ENCODE measurements around the gene SPA17. TPM values are rescaled to one million over a fixed set of nuclear protein-coding genes. Genes with fewer than 3 reads are reported as not detected.

Gene SPA17
- total and polyA plus RNA-seq, 9 of the 15 experiments (the other 6 are each of a cell fraction or from before 2014, with no cell fraction given) = 6.0 to 19.5 (median 12.6) TPM

DNA sequence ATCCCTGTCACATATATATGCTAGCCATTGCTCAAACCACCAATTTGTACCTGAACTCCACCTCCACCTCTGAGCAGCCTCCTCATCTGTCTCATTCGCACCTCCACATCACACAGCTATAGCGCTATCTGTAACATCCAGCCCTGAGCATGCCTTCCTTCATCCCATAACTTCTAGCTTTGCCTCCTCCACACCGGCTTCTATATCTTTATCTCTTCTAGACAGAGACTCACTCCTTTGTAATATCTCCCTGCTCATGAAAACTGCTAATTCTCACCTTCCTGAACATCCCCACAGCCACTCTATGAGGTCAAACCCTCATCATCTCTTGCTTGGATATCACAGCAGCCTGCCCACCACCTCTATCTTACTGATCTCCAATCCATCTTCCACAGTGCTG, 6.1 kb upstream of the SPA17 start (continued):
- TF ChIP-seq, protein P1, sequence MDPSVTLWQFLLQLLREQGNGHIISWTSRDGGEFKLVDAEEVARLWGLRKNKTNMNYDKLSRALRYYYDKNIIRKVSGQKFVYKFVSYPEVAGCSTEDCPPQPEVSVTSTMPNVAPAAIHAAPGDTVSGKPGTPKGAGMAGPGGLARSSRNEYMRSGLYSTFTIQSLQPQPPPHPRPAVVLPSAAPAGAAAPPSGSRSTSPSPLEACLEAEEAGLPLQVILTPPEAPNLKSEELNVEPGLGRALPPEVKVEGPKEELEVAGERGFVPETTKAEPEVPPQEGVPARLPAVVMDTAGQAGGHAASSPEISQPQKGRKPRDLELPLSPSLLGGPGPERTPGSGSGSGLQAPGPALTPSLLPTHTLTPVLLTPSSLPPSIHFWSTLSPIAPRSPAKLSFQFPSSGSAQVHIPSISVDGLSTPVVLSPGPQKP (CRISPR knock-in tag; IDR thresholded peaks at IDR 0.05) = no peak
- TF ChIP-seq ZNF354B (CRISPR knock-in tag; IDR thresholded peaks at IDR 0.05) (no peak), SMARCC2 (IDR thresholded peaks at IDR 0.05; ENCODE audit: low read depth) (peak; percentile 25; the same call in 1 of the 2 replicates), ZNF41 (CRISPR knock-in tag; conservative IDR thresholded peaks at IDR 0.05) (no peak), NR2C2 (CRISPR knock-in tag; IDR thresholded peaks at IDR 0.05) (no peak), NR2C2 (tag; IDR thresholded peaks at IDR 0.05) (no peak), MTA2 (IDR thresholded peaks at IDR 0.05; ENCODE audit: low read depth) (peak; percentile 88), ZNF77 (CRISPR knock-in tag; IDR thresholded peaks at IDR 0.05) (no peak), NR2F6 (CRISPR knock-in tag; IDR thresholded peaks at IDR 0.05) (no peak), ZNF347 (CRISPR knock-in tag; IDR thresholded peaks at IDR 0.05; ENCODE audit: low read depth) (no peak), HDAC1 (IDR thresholded peaks at IDR 0.05) (peak in 1 of 2 experiments; percentile 85; a peak in 2 of 4 replicates), BRD9 (IDR thresholded peaks at IDR 0.05; ENCODE audit: low read depth, partially characterized antibody) (no peak), SMAD4 (CRISPR knock-in tag; conservative IDR thresholded peaks at IDR 0.05) (peak; percentile 91), MBD2 (IDR thresholded peaks at IDR 0.05; ENCODE audit: borderline replicate concordance, low read depth) (peak; percentile 31; the same call in 1 of the 2 replicates), HLTF (IDR thresholded peaks at IDR 0.05) (peak; percentile 87; the same call in 1 of the 2 replicates)
- TF ChIP-seq, protein P2, sequence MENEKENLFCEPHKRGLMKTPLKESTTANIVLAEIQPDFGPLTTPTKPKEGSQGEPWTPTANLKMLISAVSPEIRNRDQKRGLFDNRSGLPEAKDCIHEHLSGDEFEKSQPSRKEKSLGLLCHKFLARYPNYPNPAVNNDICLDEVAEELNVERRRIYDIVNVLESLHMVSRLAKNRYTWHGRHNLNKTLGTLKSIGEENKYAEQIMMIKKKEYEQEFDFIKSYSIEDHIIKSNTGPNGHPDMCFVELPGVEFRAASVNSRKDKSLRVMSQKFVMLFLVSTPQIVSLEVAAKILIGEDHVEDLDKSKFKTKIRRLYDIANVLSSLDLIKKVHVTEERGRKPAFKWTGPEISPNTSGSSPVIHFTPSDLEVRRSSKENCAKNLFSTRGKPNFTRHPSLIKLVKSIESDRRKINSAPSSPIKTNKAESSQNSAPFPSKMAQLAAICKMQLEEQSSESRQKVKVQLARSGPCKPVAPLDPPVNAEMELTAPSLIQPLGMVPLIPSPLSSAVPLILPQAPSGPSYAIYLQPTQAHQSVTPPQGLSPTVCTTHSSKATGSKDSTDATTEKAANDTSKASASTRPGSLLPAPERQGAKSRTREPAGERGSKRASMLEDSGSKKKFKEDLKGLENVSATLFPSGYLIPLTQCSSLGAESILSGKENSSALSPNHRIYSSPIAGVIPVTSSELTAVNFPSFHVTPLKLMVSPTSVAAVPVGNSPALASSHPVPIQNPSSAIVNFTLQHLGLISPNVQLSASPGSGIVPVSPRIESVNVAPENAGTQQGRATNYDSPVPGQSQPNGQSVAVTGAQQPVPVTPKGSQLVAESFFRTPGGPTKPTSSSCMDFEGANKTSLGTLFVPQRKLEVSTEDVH (IDR thresholded peaks at IDR 0.05; ENCODE audit: low read depth, partially characterized antibody) = no peak
- TF ChIP-seq, protein P3, sequence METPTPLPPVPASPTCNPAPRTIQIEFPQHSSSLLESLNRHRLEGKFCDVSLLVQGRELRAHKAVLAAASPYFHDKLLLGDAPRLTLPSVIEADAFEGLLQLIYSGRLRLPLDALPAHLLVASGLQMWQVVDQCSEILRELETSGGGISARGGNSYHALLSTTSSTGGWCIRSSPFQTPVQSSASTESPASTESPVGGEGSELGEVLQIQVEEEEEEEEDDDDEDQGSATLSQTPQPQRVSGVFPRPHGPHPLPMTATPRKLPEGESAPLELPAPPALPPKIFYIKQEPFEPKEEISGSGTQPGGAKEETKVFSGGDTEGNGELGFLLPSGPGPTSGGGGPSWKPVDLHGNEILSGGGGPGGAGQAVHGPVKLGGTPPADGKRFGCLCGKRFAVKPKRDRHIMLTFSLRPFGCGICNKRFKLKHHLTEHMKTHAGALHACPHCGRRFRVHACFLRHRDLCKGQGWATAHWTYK (CRISPR knock-in tag; IDR thresholded peaks at IDR 0.05) = no peak
- TF ChIP-seq, protein P4, sequence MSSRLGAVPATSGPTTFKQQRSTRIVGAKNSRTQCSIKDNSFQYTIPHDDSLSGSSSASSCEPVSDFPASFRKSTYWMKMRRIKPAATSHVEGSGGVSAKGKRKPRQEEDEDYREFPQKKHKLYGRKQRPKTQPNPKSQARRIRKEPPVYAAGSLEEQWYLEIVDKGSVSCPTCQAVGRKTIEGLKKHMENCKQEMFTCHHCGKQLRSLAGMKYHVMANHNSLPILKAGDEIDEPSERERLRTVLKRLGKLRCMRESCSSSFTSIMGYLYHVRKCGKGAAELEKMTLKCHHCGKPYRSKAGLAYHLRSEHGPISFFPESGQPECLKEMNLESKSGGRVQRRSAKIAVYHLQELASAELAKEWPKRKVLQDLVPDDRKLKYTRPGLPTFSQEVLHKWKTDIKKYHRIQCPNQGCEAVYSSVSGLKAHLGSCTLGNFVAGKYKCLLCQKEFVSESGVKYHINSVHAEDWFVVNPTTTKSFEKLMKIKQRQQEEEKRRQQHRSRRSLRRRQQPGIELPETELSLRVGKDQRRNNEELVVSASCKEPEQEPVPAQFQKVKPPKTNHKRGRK (tag; IDR thresholded peaks at IDR 0.05) = no peak
- TF ChIP-seq, protein P5, sequence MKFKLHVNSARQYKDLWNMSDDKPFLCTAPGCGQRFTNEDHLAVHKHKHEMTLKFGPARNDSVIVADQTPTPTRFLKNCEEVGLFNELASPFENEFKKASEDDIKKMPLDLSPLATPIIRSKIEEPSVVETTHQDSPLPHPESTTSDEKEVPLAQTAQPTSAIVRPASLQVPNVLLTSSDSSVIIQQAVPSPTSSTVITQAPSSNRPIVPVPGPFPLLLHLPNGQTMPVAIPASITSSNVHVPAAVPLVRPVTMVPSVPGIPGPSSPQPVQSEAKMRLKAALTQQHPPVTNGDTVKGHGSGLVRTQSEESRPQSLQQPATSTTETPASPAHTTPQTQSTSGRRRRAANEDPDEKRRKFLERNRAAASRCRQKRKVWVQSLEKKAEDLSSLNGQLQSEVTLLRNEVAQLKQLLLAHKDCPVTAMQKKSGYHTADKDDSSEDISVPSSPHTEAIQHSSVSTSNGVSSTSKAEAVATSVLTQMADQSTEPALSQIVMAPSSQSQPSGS (CRISPR knock-in tag; IDR thresholded peaks at IDR 0.05) = no peak
- TF ChIP-seq, protein P6, sequence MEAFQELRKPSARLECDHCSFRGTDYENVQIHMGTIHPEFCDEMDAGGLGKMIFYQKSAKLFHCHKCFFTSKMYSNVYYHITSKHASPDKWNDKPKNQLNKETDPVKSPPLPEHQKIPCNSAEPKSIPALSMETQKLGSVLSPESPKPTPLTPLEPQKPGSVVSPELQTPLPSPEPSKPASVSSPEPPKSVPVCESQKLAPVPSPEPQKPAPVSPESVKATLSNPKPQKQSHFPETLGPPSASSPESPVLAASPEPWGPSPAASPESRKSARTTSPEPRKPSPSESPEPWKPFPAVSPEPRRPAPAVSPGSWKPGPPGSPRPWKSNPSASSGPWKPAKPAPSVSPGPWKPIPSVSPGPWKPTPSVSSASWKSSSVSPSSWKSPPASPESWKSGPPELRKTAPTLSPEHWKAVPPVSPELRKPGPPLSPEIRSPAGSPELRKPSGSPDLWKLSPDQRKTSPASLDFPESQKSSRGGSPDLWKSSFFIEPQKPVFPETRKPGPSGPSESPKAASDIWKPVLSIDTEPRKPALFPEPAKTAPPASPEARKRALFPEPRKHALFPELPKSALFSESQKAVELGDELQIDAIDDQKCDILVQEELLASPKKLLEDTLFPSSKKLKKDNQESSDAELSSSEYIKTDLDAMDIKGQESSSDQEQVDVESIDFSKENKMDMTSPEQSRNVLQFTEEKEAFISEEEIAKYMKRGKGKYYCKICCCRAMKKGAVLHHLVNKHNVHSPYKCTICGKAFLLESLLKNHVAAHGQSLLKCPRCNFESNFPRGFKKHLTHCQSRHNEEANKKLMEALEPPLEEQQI (IDR thresholded peaks at IDR 0.05) = no peak

Data from K562 (cell line).